H1 (cell line): Measurements from ENCODE around the gene MGAT5B. TPM values are rescaled to one million over a fixed set of nuclear protein-coding genes. Genes with fewer than 3 reads are reported as not detected.

Experiments
- BCL11A ChIP-seq, 2 experiments: IDR thresholded peaks; one replicate each; pipeline ENCODE4 v1.6.1; 2011; ENCODE audit warnings: low read depth in 2 of 2, low read length in 2 of 2, mild to moderate bottlenecking in 2 of 2
- SIRT6 ChIP-seq: IDR thresholded peaks from one replicate; pipeline ENCODE4 v1.7.1; 2012; ENCODE audit warnings: low read length, inconsistent platforms
- ZNF274 ChIP-seq: IDR thresholded peaks from 2 replicates; pipeline ENCODE4 v1.7.0; 2012; ENCODE audit warnings: low read length, borderline replicate concordance; ENCODE audit errors: extremely low read depth
- polyA plus RNA-seq, 7 experiments: library from polyadenylated mRNA; depleted of rRNA in 3 of 7; stranded (reverse) in 5 of 7; unstranded in 2 of 7; fragments of >200 nt in 5 of 7; fragments of 200-250 nt in 2 of 7; gene quantifications; 1 replicate in 5 of 7; 2 replicates in 1 of 7; 4 replicates in 1 of 7; pipeline versions ENCODE4 v1.2.1 to v1.2.3, GENCODE V29; 2011 to 2013; ENCODE audit warnings: missing spikeins in 2 of 7, mixed read lengths in 2 of 7
- total RNA-seq: library from RNA; stranded (reverse); fragmentation: NEBNext Ultra II Directional; extraction: Animal tissue kit (Norgen Biotek cat#: 25700); gene quantifications from 2 replicates; pipeline ENCODE4 v1.2.1, GENCODE V29; 2021

Gene MGAT5B
- total and polyA plus RNA-seq, 2 of the 8 experiments (the other 6 are each of a cell fraction or from before 2014, with no cell fraction given) = 7.9 to 8.2 TPM

DNA sequence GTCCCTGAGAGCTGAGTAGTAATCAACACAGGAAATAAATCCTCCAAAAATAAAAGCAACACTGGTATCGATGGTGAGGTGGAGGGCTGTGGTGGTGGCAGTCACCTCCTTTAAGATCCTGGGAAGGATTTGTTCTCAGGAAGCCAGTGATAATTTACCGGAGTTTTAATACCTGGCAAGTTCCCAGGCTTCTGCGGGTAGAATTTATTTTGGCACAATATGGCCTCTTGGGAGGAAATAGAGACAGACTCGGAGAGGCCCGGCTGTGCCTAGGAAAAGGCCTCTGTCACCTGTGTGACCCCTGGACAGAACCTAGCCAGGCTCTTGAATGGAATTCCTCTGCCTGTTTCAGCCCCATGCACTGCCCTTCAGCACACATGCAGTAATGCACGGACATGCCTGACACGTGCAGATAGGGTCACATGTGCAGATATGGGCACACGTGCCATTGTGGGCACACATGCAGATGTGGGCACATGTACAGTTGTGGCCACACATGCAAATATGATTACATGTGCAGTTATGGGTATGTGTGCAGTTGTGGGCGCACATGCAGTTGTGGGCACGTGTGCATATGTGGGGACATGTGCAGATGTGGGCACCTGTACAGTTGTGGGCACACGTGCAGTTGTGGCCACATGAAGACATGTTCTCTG, 33.5 kb downstream of the MGAT5B start (continued):
- TF ChIP-seq ZNF274 (no peak), BCL11A (IDR thresholded peaks at IDR 0.05; ENCODE audit: low read depth in 2 of 2, low read length in 2 of 2) (no peak), SIRT6 (no peak)
